Measurements from ENCODE around the gene CEBPB. TPM values are rescaled to one million over a fixed set of nuclear protein-coding genes. Genes with fewer than 3 reads are reported as not detected.

Gene CEBPB
- total RNA-seq, 1 experiment from 2014 or later, result 226 TPM

DNA sequence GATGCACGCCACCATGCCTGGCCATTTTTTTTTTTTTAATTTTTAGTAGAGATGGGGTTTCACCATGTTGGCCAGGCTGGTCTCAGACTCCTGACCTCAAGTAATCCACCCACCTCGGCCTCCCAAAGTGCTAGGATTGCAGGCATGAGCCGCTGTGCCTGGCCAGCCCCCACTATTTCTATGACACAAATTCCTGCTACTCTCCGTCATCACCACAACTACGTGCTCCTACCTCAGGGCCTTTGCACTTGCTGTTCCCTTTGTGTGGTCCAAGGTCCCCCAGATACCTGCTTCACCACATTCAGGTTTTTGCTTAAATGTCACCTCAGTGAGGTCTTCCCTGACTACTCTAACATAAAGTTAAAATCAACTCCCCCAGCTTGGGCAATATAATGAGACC lies 5.2 kb upstream of the CEBPB start:
- Mint-ChIP-seq H3K4me3 (ENCODE audit: unreplicated experiment) (no peak overlapping the region), H3K9me3 (ENCODE audit: unreplicated experiment) (no peaks in the 10 kb centered on the region), H3K27ac (ENCODE audit: low read depth, unreplicated experiment) (no peak overlapping the region), H3K36me3 (ENCODE audit: insufficient read depth, unreplicated experiment) (no peaks in the 10 kb centered on the region), H3K27me3 (ENCODE audit: insufficient read depth, unreplicated experiment) (no peaks in the 10 kb centered on the region), H3K4me1 (ENCODE audit: insufficient read depth, unreplicated experiment) (peaks cover 31% of the 10 kb centered on the region)
- no peak for TF ChIP-seq CTCF (IDR thresholded peaks at IDR 0.05; ENCODE audit: unreplicated experiment)
- ChIA-PET CTCF (interaction anchor here (0.5 to 21.6 kb wide), 38 partner anchors 8 to 1088 kb away, joined by 3 to 696 read pairs (median 4); partner anchors contain the start of gene UBE2V1), POLR2A (interaction anchor here (0.7 to 1.2 kb wide), 4 partner anchors 249 to 391 kb away, joined by 3 to 7 read pairs (median 4); no protein-coding TSS in a partner anchor)
- no TSS peak for BruUV-seq (replicated peaks)
- no peak for DNase-seq (ENCODE audit: unreplicated experiment)
- intact Hi-C loops (cut with micrococcal nuclease), result loop anchor here (5.0 kb wide), 1 partner anchor 557 kb away; no protein-coding TSS in a partner anchor

DNA sequence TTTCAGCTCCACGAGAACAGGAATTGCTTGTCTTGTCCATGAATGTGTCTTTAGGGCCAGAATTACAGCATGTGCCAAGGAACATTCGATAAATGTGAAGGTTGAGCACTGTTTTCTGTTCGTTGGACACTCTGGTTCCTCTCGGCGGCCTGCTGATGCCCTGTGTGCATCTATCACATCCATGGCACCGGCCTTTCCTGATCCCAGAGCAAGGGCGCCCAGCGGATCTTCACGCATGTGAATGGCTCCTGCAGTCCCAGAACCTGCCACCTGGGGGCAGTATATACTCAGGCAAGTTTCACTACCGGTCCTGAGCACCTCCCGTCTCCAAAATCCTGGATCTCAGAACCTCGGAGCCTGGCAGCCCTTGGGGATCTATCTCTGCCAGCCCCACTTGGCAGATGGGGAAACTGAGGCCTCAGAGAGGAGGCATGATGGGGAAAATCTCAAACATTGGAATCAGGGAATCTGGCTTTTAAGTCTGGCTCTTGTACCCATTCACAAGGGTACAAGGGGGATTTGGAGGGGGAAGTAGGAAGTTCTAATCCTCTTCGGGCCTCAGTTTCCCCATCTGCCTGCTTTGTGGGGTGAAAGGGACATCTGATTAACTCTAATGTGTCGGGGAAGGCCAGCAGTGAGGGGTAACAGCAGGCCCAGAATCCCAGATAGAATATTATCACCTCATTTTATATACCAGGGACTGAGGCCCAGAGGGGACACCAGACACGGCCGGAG lies 4.3 kb upstream of the CEBPB start:
- peak; percentile 90 for DNase-seq (ENCODE audit: unreplicated experiment)
- H3K36me3 Mint-ChIP-seq (ENCODE audit: insufficient read depth, unreplicated experiment), result no peaks in the 10 kb centered on the region
- ChIA-PET CTCF (interaction anchor here (0.5 to 21.6 kb wide), 43 partner anchors 9 to 1087 kb away, joined by 3 to 696 read pairs (median 4); partner anchors contain the start of gene UBE2V1), POLR2A (interaction anchor here (0.6 to 3.3 kb wide), 21 partner anchors 20 to 602 kb away, joined by 3 to 64 read pairs (median 4); no protein-coding TSS in a partner anchor)
- TF ChIP-seq CTCF (IDR thresholded peaks at IDR 0.05; ENCODE audit: unreplicated experiment), result peak; percentile 96
- no TSS peak for BruUV-seq (replicated peaks)
- peaks cover 31% of the 10 kb centered on the region for H3K4me1 Mint-ChIP-seq (ENCODE audit: insufficient read depth, unreplicated experiment)
- H3K4me3 Mint-ChIP-seq (ENCODE audit: unreplicated experiment), result no peak overlapping the region
- no peaks in the 10 kb centered on the region for H3K27me3 Mint-ChIP-seq (ENCODE audit: insufficient read depth, unreplicated experiment)
- H3K27ac Mint-ChIP-seq (ENCODE audit: low read depth, unreplicated experiment), result peak overlapping the region; percentile 85
- intact Hi-C loops (cut with micrococcal nuclease), result loop anchor here (1.0 to 5.0 kb wide), 4 partner anchors 274 to 556 kb away; no protein-coding TSS in a partner anchor
- no peaks in the 10 kb centered on the region for H3K9me3 Mint-ChIP-seq (ENCODE audit: unreplicated experiment)

DNA sequence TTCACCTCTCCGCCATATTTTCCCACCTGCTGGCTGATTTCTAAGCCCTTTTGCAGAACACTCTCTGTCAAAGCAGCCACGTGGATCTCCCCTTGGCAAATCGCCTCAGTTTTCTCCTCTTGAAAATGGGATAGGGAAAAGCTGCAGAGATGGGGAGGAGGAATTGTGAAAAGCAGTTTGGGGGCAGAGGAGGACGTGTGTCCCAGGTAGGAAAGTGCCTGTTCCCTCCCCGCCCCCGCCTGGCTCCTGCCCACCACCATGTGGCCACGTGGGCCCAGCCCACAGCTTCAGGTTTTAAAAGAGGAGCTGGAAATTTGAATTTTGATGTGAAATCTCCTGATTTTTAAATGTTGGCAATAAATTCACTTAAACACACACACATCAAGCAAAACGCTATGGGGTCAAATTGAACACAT lies 3.6 kb upstream of the CEBPB start:
- Mint-ChIP-seq H3K27me3 (ENCODE audit: insufficient read depth, unreplicated experiment) (no peaks in the 10 kb centered on the region), H3K4me1 (ENCODE audit: insufficient read depth, unreplicated experiment) (peaks cover 31% of the 10 kb centered on the region), H3K27ac (ENCODE audit: low read depth, unreplicated experiment) (peak overlapping the region; percentile 85), H3K4me3 (ENCODE audit: unreplicated experiment) (no peak overlapping the region), H3K36me3 (ENCODE audit: insufficient read depth, unreplicated experiment) (peaks cover 6% of the 10 kb centered on the region), H3K9me3 (ENCODE audit: unreplicated experiment) (no peaks in the 10 kb centered on the region)
- ChIA-PET POLR2A (interaction anchor here (0.6 to 3.3 kb wide), 25 partner anchors 11 to 601 kb away, joined by 3 to 64 read pairs (median 4); partner anchors contain the start of gene PTPN1), CTCF (interaction anchor here (0.6 to 12.7 kb wide), 24 partner anchors 16 to 604 kb away, joined by 3 to 295 read pairs (median 4); no protein-coding TSS in a partner anchor)
- no TSS peak for BruUV-seq (replicated peaks)
- intact Hi-C loops (cut with micrococcal nuclease), result loop anchor here (1.0 to 5.0 kb wide), 4 partner anchors 273 to 555 kb away; no protein-coding TSS in a partner anchor
- no peak for TF ChIP-seq CTCF (IDR thresholded peaks at IDR 0.05; ENCODE audit: unreplicated experiment)
- DNase-seq (ENCODE audit: unreplicated experiment), result peak; percentile 57
